GM19099 (cell line): ENCODE measurements around the gene KIZ.

Source experiments
- POLR2A ChIP-seq: IDR thresholded peaks from 3 replicates; pipeline ENCODE4 v1.6.1; 2011; ENCODE audit warnings: low read depth; ENCODE audit not compliant: insufficient read length; ENCODE audit errors: extremely low read depth

KIZ gene

GRCh38 chr20:21125072-21125848 is 622 bp upstream of the KIZ start:
- TF ChIP-seq POLR2A, result no peak

- no peak for TF ChIP-seq POLR2A
These were observed 644 bp downstream of the KIZ start for GRCh38 chr20:21126581-21126870.

- no peak for TF ChIP-seq POLR2A
These were observed 1.5 kb downstream of the KIZ start for GRCh38 chr20:21127201-21127981.

- no peak for TF ChIP-seq POLR2A
These were observed 4.0 kb downstream of the KIZ start for GRCh38 chr20:21129861-21130260.

- no peak for TF ChIP-seq POLR2A
These were observed 7.5 kb downstream of the KIZ start for GRCh38 chr20:21133404-21133803.

GRCh38 chr20:21133917-21134622 is 8.2 kb downstream of the KIZ start:
- no peak for TF ChIP-seq POLR2A

- no peak for TF ChIP-seq POLR2A
These were observed 9.1 kb downstream of the KIZ start for GRCh38 chr20:21134883-21135493.

GRCh38 chr20:21136015-21136732 is 10.3 kb downstream of the KIZ start:
- no peak for TF ChIP-seq POLR2A

- no peak for TF ChIP-seq POLR2A
These were observed 11.2 kb downstream of the KIZ start for GRCh38 chr20:21137078-21137477.

- no peak for TF ChIP-seq POLR2A
These were observed 14.1 kb downstream of the KIZ start for GRCh38 chr20:21139881-21140566.

GRCh38 chr20:21141825-21142224 is 15.9 kb downstream of the KIZ start:
- no peak for TF ChIP-seq POLR2A

GRCh38 chr20:21143194-21143890 is 17.5 kb downstream of the KIZ start:
- no peak for TF ChIP-seq POLR2A

GRCh38 chr20:21145424-21145823 is 19.5 kb downstream of the KIZ start:
- TF ChIP-seq POLR2A, result no peak

- no peak for TF ChIP-seq POLR2A
These were observed 20.3 kb downstream of the KIZ start for GRCh38 chr20:21146215-21146614.
